Adipose tissue (tissue), 3 donors: ENCODE results near the gene THSD4. TPM values are rescaled to one million over a fixed set of nuclear protein-coding genes. Genes with fewer than 3 reads are reported as not detected.

Experiments
- H3K27ac ChIP-seq: one replicate; pipeline ENCODE4 v1.5.1; 2013; ENCODE audit warnings: low read depth, low read length
- WGBS, 3 donors: extraction: QIAGEN DNeasy Blood & Tissue Kit; methylation state at CpG; one replicate each; pipeline ENCODE4 v1.1.7; 2013; 5-methylcytosine and 5-hydroxymethylcytosine counted together
- polyA plus RNA-seq, 3 donors: library from polyadenylated mRNA; stranded (reverse); fragments of 200-250 nt; gene quantifications; one replicate each; pipeline ENCODE4 v1.2.3, GENCODE V29; 2013
- donor health status: healthy with polysubstance abuse.
- donor health status: Bipolar disorder and iron deficiency.
- donor health status: healthy.

THSD4 gene
- polyA plus RNA-seq, 3 donors = 1.6 to 3.1 (median 2.4) TPM

- WGBS, 3 donors = 60 to 96% (median 89%) methylated on average over 3 of the region's 3 CpGs
- no peak overlapping the region for H3K27ac ChIP-seq
Observed at GRCh38 chr15:71452893-71453292, 337.6 kb downstream of the THSD4 start.

- H3K27ac ChIP-seq = no peak overlapping the region
Observed at GRCh38 chr15:71454462-71454996, 339.3 kb downstream of the THSD4 start.

GRCh38 chr15:71455107-71455506 is 339.8 kb downstream of the THSD4 start:
- H3K27ac ChIP-seq = no peak overlapping the region
- WGBS, 3 donors = 67 to 92% (median 84%) methylated on average over 3 of the region's 3 CpGs

More at GRCh38 chr15:71454462-71454996, 339.3 kb downstream of the THSD4 start:
- 65 to 82% (median 75%) methylated on average over 6 of the region's 6 CpGs for WGBS, 3 donors

DNA sequence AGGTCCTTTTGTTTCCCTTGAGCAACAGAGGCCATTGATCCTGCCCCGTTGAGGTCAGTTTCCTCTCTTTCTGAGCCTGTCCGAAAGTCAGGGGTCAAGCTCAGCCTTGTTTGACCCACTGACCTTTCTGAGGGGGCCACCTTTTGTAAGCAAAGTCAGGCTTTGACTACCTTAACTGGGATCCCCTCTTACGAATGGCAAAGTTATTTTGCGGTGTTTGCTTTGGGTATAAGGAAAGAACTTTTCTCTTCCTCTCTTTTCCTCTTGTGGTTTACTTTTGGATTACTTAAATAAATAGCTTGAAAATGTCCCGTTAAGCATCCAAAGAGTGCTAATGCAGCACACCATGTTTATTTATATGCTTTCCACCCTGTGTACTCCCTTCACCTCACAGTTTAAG is 340.6 kb downstream of the THSD4 start:
- no peak overlapping the region for H3K27ac ChIP-seq
- 72 to 75% (median 73%) methylated on average over 5 of the region's 5 CpGs for WGBS, 3 donors

DNA sequence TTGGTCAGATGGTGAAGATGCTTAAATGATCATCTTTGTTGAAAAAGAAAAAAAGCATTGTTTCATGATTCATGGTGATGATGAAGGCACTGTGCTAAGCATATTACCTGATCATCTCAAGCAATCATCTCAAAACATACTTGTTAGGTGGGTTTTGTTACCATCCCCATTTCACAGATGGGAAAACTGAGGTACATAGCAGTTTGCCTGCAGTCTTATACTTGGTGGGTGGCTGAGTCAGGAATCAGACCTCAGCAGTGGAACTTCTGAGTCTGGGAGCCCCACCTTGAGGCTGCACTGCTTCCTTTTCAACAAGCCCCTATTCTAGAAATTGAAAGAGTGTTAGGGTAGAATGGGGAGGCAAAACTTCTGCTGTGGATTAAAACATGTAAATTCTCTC is 341.1 kb downstream of the THSD4 start:
- no peak overlapping the region for H3K27ac ChIP-seq

DNA sequence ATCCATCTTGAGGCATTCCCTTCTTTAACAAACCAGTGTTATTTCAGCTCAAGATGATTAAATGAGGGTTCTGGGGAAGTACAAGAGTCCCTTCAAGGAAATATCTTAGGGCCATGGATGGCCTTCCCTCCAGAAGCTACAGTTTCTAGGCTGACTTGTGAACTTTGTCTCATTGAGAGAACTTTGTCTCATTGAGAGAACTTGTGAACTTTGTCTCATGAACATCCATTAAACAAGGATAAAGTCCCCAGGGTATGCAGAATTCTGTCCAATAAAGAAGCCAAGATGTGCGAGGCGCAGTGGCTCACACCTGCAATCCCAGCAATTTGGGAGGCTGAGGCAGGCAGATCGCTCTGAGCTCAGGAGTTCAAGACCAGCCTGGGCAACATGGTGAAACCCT is 341.5 kb downstream of the THSD4 start:
- 93 to 95% (median 93%) methylated on average over 3 of the region's 3 CpGs for WGBS, 3 donors

GRCh38 chr15:71458089-71458660 is 342.9 kb downstream of the THSD4 start:
- 53 to 63% (median 56%) methylated on average over 2 of the region's 2 CpGs for WGBS, 3 donors
- H3K27ac ChIP-seq = no peak overlapping the region

More for the DNA sequence above, 341.5 kb downstream of the THSD4 start:
- no peak overlapping the region for H3K27ac ChIP-seq

DNA sequence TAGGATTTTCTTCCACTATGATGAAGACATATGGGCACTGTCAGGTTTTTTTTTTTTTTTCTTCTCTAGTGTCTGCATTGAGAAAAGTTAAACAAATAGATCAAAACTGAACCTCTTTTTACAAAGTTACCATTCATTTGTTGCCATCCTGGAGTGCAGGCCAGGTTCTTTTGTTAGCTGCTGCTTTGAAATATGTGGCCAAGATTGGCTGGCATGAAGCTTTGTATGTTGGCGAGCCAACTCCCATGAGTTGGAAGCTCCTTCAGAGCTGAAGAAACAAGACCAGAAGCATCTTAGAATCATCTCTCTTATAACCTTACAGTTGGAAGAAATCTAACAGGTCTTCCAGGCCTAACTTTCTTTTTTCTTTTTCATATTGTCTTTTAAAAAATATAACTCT is 346.5 kb downstream of the THSD4 start:
- no peak overlapping the region for H3K27ac ChIP-seq
- WGBS, 3 donors = 82 to 96% (median 93%) methylated on average over 1 of the region's 1 CpG

DNA sequence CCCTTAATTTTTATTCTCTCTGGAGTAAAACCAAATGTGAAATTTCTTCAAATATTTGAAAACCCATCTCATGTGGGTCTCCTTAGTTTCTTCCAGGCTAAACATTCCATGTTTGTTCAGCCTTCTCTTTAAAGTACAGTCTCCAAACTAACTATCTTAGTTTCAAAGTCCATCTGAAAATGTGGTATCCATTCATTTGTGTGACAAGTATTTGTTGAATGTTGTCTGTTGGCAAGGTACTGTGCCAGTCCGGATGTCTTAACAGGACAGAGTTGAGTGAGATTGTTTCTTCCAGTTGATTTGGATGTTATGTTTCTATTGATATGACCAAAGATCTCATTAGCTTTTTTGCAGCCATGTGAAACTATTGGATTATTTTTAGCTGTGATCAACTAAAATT is 347.4 kb downstream of the THSD4 start:
- H3K27ac ChIP-seq = no peak overlapping the region
- WGBS, 3 donors = 78 to 90% (median 88%) methylated on average over 1 of the region's 1 CpG

GRCh38 chr15:71463156-71463665 is 347.9 kb downstream of the THSD4 start:
- no peak overlapping the region for H3K27ac ChIP-seq
- WGBS, 3 donors = 81 to 94% (median 93%) methylated on average over 6 of the region's 6 CpGs

GRCh38 chr15:71465131-71465955 is 350.1 kb downstream of the THSD4 start:
- WGBS, 3 donors = 73 to 78% (median 77%) methylated on average over 3 of the region's 3 CpGs
- H3K27ac ChIP-seq = no peak overlapping the region

- WGBS, 3 donors = 79 to 98% (median 96%) methylated on average over 1 of the region's 1 CpG
- H3K27ac ChIP-seq = no peak overlapping the region
Observed at GRCh38 chr15:71468715-71469114, 353.4 kb downstream of the THSD4 start.

DNA sequence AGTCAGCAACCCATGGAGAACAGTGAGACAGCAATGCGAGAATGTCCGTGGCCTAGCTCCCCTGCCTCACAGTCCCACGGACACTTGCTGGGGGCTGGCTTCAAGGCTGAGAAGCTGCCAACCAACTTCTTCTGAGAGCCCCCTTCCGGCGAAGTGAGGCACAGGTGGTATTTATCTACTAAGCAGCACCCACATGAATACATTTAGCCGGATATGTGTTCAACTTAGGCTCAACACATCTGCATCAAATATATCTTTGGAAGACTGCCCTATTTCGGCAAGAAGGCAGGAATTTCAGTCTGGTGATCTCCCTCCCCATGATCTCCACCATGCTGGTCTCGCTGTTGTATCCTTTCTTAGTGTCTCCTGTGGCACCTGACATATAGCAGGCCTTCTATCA is 354.1 kb downstream of the THSD4 start:
- WGBS, 3 donors = 81 to 86% (median 81%) methylated on average over 8 of the region's 8 CpGs
- H3K27ac ChIP-seq = no peak overlapping the region

DNA sequence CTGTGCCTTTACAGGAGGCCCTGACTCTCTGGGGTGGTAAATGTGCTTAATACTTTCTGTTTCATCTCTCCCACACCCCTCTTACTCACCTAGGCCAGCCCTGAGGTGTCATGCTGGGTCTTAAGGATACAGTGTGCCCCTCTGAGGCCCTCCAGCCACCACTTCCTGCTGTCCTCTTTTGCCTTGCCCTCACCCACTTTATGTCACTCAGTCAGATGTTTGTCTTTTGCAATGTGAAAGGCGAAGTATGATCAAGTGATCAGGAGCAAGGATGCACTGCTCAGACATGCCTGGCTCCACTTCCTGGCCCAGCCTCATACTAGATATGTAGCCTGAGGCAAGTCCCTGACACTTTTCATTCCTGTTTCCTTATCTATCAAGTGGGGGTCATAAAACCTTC is 356.1 kb downstream of the THSD4 start:
- no peak overlapping the region for H3K27ac ChIP-seq
- 89 to 92% (median 90%) methylated on average over 1 of the region's 1 CpG for WGBS, 3 donors

DNA sequence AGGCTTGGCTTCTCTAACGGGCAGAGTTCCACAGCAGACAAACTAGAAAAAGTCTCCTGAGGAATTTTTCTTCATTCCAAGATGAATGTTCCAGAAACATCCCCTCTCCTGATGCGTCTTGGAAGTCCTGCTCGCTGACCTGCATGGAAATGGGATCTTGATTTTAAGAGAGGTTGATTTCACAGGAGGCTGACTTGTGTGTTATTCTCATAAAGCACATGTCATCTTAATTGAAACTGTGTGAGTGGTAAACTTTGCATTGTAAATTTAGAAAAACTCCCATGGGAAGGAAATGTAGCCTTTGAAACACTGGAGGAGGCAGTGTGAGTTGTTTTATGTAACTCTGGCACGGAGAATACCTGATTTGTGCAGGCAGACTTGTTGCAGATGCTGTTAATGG is 357.3 kb downstream of the THSD4 start:
- WGBS, 3 donors = 48 to 76% (median 59%) methylated on average over 4 of the region's 4 CpGs
- H3K27ac ChIP-seq = no peak overlapping the region

- 84 to 100% (median 97%) methylated on average over 3 of the region's 3 CpGs for WGBS, 3 donors
- no peak overlapping the region for H3K27ac ChIP-seq
Observed at GRCh38 chr15:71473751-71474150, 358.5 kb downstream of the THSD4 start.

- WGBS, 3 donors = 71 to 79% (median 77%) methylated on average over 8 of the region's 8 CpGs
Observed at GRCh38 chr15:71476823-71477222, 361.6 kb downstream of the THSD4 start.

GRCh38 chr15:71480556-71480955 is 365.3 kb downstream of the THSD4 start:
- 76 to 83% (median 79%) methylated on average over 6 of the region's 6 CpGs for WGBS, 3 donors

More at GRCh38 chr15:71476823-71477222, 361.6 kb downstream of the THSD4 start:
- H3K27ac ChIP-seq = no peak overlapping the region

DNA sequence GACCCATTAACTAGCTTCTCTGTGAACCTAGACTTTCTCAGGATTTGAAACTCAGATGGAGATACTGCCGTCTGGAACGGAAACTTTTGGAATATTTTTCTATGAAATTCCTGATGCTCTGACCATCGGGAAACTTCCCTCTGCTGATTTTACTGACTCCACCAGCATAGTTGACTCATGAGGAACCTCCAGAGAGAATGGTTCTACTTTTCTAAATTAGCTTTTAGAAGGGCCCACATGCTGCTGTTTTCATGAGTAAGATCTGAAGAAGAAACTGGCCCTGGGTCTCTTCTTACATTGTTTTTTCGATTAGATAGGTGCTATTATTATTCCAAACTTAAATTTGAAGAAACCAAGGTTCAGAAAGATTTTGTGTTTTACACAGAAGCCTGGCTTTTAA is 368.8 kb downstream of the THSD4 start:
- WGBS, 3 donors = 79 to 90% (median 81%) methylated on average over 4 of the region's 4 CpGs
- no peak overlapping the region for H3K27ac ChIP-seq

More at GRCh38 chr15:71480556-71480955, 365.3 kb downstream of the THSD4 start:
- no peak overlapping the region for H3K27ac ChIP-seq
